WERI-Rb-1 (cell line): ENCODE measurements around the gene PDE3A.

Experiments
- DNase-seq: peaks from one replicate; pipeline ENCODE4 v3.0.0-alpha.2; 2020
- H3K27ac ChIP-seq: fragments of 250-450 bp; sonication (Bioruptor Pico); 2 replicates; pipeline ENCODE4 v1.5.1; 2020; ENCODE audit warnings: mild to moderate bottlenecking, moderate library complexity
- H3K27me3 ChIP-seq: fragments of 250-450 bp; sonication (Bioruptor Pico); 2 replicates; pipeline ENCODE4 v1.5.1; 2021; ENCODE audit warnings: mild to moderate bottlenecking, low read depth, moderate library complexity; ENCODE audit not compliant: insufficient read depth, severe bottlenecking
- H3K36me3 ChIP-seq: fragments of 250-450 bp; sonication (Bioruptor Pico); 2 replicates; pipeline ENCODE4 v1.5.1; 2020; ENCODE audit warnings: mild to moderate bottlenecking, moderate library complexity
- H3K4me3 ChIP-seq: 2 replicates; pipeline ENCODE4 v1.5.1; 2011; ENCODE audit warnings: low read depth, mild to moderate bottlenecking, control low read depth, low read length
- H3K9me3 ChIP-seq: fragments of 250-450 bp; sonication (Bioruptor Pico); 2 replicates; pipeline ENCODE4 v1.5.1; 2021; ENCODE audit warnings: mild to moderate bottlenecking, moderate library complexity; ENCODE audit not compliant: severe bottlenecking
- TF ChIP-seq, protein P1 (sequence below): IDR thresholded peaks from 2 replicates; pipeline ENCODE4 v1.5.1; 2011; ENCODE audit warnings: low read depth, mild to moderate bottlenecking, control low read depth, inconsistent platforms, low read length

The PDE3A gene

DNA sequence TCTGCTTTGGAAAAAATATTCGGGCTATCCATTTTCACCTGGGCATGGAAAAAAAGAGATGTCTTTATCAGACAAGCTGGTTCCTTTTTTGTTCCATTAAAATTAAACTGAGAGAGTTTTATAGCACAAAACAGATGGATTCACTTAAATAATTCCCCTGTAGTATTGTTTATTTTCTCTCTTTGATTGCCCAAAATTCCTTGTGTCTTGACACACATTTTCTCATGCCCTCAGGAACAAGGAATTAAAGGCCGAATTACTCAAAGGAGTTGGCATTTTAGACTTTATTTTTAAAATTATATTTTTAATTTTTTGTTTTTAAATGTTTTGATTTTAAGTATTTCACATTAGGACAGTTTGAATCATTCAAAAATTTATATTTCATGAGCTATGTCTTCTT is 257.2 kb downstream of the PDE3A start:
- no peak for DNase-seq
- Histone ChIP-seq H3K27me3 (no peaks in the 10 kb centered on the region), H3K27ac (no peak overlapping the region), H3K9me3 (no peaks in the 10 kb centered on the region), H3K4me3 (no peak overlapping the region), H3K36me3 (no peaks in the 10 kb centered on the region)
- TF ChIP-seq, protein P1, sequence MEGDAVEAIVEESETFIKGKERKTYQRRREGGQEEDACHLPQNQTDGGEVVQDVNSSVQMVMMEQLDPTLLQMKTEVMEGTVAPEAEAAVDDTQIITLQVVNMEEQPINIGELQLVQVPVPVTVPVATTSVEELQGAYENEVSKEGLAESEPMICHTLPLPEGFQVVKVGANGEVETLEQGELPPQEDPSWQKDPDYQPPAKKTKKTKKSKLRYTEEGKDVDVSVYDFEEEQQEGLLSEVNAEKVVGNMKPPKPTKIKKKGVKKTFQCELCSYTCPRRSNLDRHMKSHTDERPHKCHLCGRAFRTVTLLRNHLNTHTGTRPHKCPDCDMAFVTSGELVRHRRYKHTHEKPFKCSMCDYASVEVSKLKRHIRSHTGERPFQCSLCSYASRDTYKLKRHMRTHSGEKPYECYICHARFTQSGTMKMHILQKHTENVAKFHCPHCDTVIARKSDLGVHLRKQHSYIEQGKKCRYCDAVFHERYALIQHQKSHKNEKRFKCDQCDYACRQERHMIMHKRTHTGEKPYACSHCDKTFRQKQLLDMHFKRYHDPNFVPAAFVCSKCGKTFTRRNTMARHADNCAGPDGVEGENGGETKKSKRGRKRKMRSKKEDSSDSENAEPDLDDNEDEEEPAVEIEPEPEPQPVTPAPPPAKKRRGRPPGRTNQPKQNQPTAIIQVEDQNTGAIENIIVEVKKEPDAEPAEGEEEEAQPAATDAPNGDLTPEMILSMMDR = no peak

DNA sequence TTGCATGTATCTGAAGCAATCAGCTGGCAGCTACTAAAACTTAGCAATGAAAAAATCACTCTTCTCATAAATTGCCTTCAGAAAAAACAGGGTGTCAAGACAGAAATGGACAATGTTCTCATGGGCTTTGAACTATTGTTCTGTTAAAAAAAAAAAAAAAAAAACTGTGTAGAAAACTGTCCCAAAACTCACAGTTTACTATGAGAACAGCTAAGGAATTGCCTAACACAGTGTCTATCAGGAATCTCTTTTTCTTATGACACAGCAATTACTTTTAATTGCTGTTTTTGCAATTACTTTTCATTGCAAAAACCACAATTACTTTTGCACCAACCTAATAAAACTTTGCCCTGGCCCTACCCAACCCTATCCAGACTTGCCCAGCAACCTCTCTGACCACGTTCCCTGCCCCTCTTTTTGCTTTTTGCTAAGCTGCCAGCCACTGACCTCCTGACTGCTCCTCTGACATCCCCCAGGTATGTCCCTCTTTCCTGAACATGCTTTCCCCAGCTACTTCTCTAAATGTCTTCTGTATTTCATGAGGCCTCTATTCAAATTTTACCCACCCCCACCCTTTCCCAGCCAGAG is 258.8 kb downstream of the PDE3A start:
- Histone ChIP-seq H3K4me3 (no peak overlapping the region), H3K36me3 (no peaks in the 10 kb centered on the region), H3K27me3 (no peaks in the 10 kb centered on the region), H3K27ac (no peak overlapping the region), H3K9me3 (no peaks in the 10 kb centered on the region)
- TF ChIP-seq, protein P1 = no peak
- no peak for DNase-seq

DNA sequence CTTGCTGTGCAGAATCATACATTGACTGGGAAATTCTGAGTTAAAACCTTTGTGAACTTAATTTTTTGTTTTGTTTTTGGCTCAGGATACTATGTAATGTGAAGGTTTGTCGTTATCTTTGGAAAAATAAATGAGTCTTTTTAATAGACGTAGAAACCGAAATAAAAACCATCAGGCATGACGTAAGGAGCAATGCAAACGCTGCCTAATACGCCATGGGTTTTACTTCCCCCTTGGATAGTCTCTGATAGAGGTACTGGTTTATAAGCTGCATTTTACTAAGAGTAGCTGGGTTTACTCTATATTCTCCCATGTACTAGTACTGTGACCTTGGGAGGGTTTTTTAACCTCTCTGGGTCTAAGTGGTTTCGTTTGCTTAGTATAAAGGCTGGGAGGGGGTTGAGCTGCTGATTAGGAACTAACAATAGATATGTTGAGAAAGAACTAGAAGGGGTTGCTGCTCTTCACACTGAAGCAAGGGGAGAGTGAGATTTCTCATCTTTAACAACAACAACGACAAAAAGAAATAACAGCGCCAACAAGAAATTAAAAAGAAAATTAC is 260.0 kb downstream of the PDE3A start:
- DNase-seq = no peak
- no peaks in the 10 kb centered on the region for H3K9me3 ChIP-seq
- no peak overlapping the region for H3K27ac ChIP-seq
- no peak overlapping the region for H3K4me3 ChIP-seq
- TF ChIP-seq, protein P1 = no peak
- H3K27me3 ChIP-seq = no peaks in the 10 kb centered on the region
- H3K36me3 ChIP-seq = no peaks in the 10 kb centered on the region

DNA sequence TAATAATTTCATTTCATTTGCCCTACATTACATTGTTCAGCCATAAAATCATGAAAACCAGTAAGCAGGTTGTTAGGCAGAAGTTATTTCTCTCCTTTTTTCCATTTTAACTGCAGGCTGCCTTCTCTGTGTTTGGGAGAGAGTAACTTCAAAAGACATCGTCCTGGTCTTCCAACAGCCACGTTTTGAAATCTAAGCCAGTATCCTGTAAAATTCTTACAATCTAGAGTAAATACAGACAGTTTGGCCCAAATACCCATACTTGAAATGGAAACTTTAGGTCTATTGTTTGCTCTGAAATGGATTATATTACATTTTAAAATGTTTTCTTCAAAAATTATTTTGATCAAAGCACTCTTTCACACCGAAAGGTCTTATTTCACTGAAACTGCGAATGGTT is 260.7 kb downstream of the PDE3A start:
- Histone ChIP-seq H3K27me3 (no peaks in the 10 kb centered on the region), H3K27ac (no peak overlapping the region), H3K4me3 (no peak overlapping the region), H3K36me3 (no peaks in the 10 kb centered on the region), H3K9me3 (no peaks in the 10 kb centered on the region)
- DNase-seq = no peak
- TF ChIP-seq, protein P1 = no peak

DNA sequence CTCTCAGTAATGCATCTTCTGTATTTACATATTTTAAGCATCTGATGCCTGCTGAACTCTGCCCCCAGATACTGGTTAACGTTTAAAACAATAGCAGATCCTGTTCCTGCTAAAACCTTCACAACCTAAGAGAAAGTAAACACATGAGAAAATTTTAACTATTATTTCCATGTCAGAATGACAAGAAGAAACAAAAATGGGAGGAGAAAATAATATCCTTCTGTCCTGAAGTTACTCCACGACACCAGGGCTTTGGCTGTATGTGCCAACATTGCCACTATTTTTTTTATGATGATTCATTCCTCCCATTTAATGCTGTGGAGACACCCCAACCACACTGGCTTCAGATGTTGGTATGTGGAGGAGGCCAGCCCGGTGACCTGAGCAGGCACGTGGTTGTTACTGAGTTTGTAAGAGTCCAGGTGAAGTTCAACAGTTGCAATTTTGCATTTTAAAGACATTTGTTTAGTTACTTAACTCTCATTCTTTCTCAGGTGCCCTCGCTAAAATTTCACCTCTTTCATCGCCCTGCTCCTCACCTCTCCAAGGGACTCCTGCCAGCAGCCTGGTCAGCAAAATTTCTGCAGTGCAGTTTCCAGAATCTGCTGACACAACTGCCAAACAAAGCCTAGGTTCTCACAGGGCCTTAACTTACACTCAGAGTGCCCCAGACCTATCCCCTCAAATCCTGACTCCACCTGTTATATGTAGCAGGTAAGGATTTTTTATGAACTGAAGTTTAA is 261.2 kb downstream of the PDE3A start:
- no peak for DNase-seq

More for the DNA sequence above, 261.2 kb downstream of the PDE3A start:
- no peak overlapping the region for H3K27ac ChIP-seq
- no peaks in the 10 kb centered on the region for H3K36me3 ChIP-seq
- no peaks in the 10 kb centered on the region for H3K9me3 ChIP-seq
- no peak overlapping the region for H3K4me3 ChIP-seq
- TF ChIP-seq, protein P1 = no peak
- H3K27me3 ChIP-seq = no peaks in the 10 kb centered on the region
